SK-N-SH (cell line): ENCODE results near the gene POGZ. TPM values are rescaled to one million over a fixed set of nuclear protein-coding genes. Genes with fewer than 3 reads are reported as not detected.

Experiments used
- CTCF ChIA-PET: fragments of 300-600, 350-600 bp; formaldehyde crosslinking; extraction: SDS; loops from one replicate; lab custom pipeline; 2021; lab: Yijun Ruan, JAX
- POLR2A ChIA-PET: fragments of 350-600 bp; sonication (Branson Sonifier 250); formaldehyde crosslinking; extraction: SDS; loops from one replicate; lab custom pipeline; 2020; ENCODE audit warnings: antibody characterized with exemption, inconsistent platforms; lab: Yijun Ruan, JAX
- DNase-seq: peaks from one replicate; pipeline ENCODE4 v3.0.0; 2012
- H2AFZ ChIP-seq: fragments of 200-600 bp; sonication (generic); 2 replicates; pipeline ENCODE4 v1.8.1; 2016; ENCODE audit warnings: antibody characterized with exemption, mild to moderate bottlenecking, low read depth
- H3F3A ChIP-seq: fragments of 200-600 bp; sonication (generic); replicated peaks from 2 replicates; pipeline ENCODE3; 2016; ENCODE audit warnings: antibody characterized with exemption, mild to moderate bottlenecking; ENCODE audit not compliant: insufficient read depth
- H3K27ac ChIP-seq, 2 experiments: fragments of 200-500 bp in 1 of 2; fragments of 200-600 bp in 1 of 2; sonication (Bioruptor generic) in 1 of 2; sonication (generic), shearing (Covaris generic) in 1 of 2; 2 replicates each; pipeline versions ENCODE4 v1.5.1 to v1.6.1; 2014 to 2016; ENCODE audit warnings: low read depth in 2 of 2, inconsistent platforms in 1 of 2, low read length in 1 of 2, mild to moderate bottlenecking in 1 of 2, mixed read lengths in 1 of 2
- H3K27me3 ChIP-seq: fragments of 200-600 bp; sonication (generic), shearing (Covaris generic); 2 replicates; pipeline ENCODE4 v1.6.1; 2016; ENCODE audit warnings: mixed run types; ENCODE audit not compliant: insufficient read depth
- H3K36me3 ChIP-seq, 2 experiments: fragments of 200-500 bp in 1 of 2; fragments of 200-600 bp in 1 of 2; sonication (Bioruptor generic) in 1 of 2; sonication (generic) in 1 of 2; replicated peaks in 1 of 2; 2 replicates each; pipeline versions ENCODE3 to v1.5.1; 2014 to 2016; ENCODE audit warnings: low read length in 1 of 2, mild to moderate bottlenecking in 1 of 2; ENCODE audit not compliant: insufficient read depth in 2 of 2, control insufficient read depth in 1 of 2
- H3K4me1 ChIP-seq, 2 experiments: fragments of 200-500 bp in 1 of 2; fragments of 200-600 bp in 1 of 2; sonication (Bioruptor generic) in 1 of 2; sonication (generic), shearing (Covaris generic) in 1 of 2; 2 replicates each; pipeline versions ENCODE4 v1.5.1 to v1.6.1; 2014 to 2016; ENCODE audit warnings: low read depth in 1 of 2, low read length in 1 of 2, mixed run types in 1 of 2; ENCODE audit not compliant: insufficient read depth in 2 of 2, control insufficient read depth in 1 of 2
- H3K4me2 ChIP-seq: fragments of 200-600 bp; sonication (generic), shearing (Covaris generic); 2 replicates; pipeline ENCODE4 v1.6.1; 2017; ENCODE audit warnings: mixed run types
- H3K4me3 ChIP-seq, 2 experiments: fragments of 200-500 bp in 1 of 2; fragments of 200-600 bp in 1 of 2; sonication (Bioruptor generic) in 1 of 2; sonication (generic), shearing (Covaris generic) in 1 of 2; 2 replicates each; pipeline versions ENCODE4 v1.5.1 to v1.8.1; 2014 to 2016; ENCODE audit warnings: low read depth in 2 of 2, inconsistent platforms in 1 of 2, low read length in 1 of 2, mild to moderate bottlenecking in 1 of 2, mixed read lengths in 1 of 2, moderate library complexity in 1 of 2
- H3K79me2 ChIP-seq: fragments of 200-600 bp; sonication (generic); 2 replicates; pipeline ENCODE4 v1.8.1; 2017; ENCODE audit warnings: mild to moderate bottlenecking; ENCODE audit not compliant: insufficient read depth
- H3K9ac ChIP-seq: fragments of 200-600 bp; sonication (generic); 2 replicates; pipeline ENCODE4 v1.6.1; 2017; ENCODE audit warnings: mixed run types
- H3K9me2 ChIP-seq: fragments of 200-600 bp; sonication (generic); 2 replicates; pipeline ENCODE4 v1.6.1; 2017; ENCODE audit warnings: mixed run types
- H3K9me3 ChIP-seq: fragments of 200-600 bp; sonication (generic); 2 replicates; pipeline ENCODE4 v1.6.1; 2017; ENCODE audit warnings: mixed run types, mild to moderate bottlenecking, moderate library complexity
- H4K20me1 ChIP-seq: fragments of 200-600 bp; sonication (generic); 2 replicates; pipeline ENCODE4 v1.6.1; 2017; ENCODE audit warnings: mild to moderate bottlenecking, mixed run types; ENCODE audit not compliant: insufficient read depth
- CHD2 ChIP-seq: fragments of 150-350 bp; IDR thresholded peaks from 2 replicates; pipeline ENCODE4 v1.6.1; 2018; ENCODE audit warnings: low read length; ENCODE audit not compliant: partially characterized antibody
- ELF1 ChIP-seq: IDR thresholded peaks from 2 replicates; pipeline ENCODE4 v1.4.0; 2012
- EP300 ChIP-seq, 2 experiments: IDR thresholded peaks; 2 replicates each; pipeline versions ENCODE4 v1.4.0 to v1.6.1; 2012; ENCODE audit warnings: borderline replicate concordance in 1 of 2, low read depth in 1 of 2, low read length in 1 of 2
- FOSL2 ChIP-seq: IDR thresholded peaks from 2 replicates; pipeline ENCODE4 v1.4.0; 2012; ENCODE audit warnings: low read depth, mild to moderate bottlenecking, moderate library complexity, borderline replicate concordance
- FOXM1 ChIP-seq: IDR thresholded peaks from 2 replicates; pipeline ENCODE4 v1.4.0; 2012; ENCODE audit warnings: low read depth, mild to moderate bottlenecking
- GABPA ChIP-seq: IDR thresholded peaks from 2 replicates; pipeline ENCODE4 v1.4.0; 2012; ENCODE audit warnings: low read depth, mild to moderate bottlenecking
- JUND ChIP-seq: IDR thresholded peaks from 2 replicates; pipeline ENCODE4 v1.4.0; 2012
- MEF2A ChIP-seq: IDR thresholded peaks from 2 replicates; pipeline ENCODE4 v1.4.0; 2012; ENCODE audit warnings: low read depth, borderline replicate concordance
- MXI1 ChIP-seq: IDR thresholded peaks from 2 replicates; pipeline ENCODE4 v1.6.1; 2012; ENCODE audit warnings: mild to moderate bottlenecking, low read depth, low read length, improper control_type of control experiment
- POLR2AphosphoS5 ChIP-seq: IDR thresholded peaks from 2 replicates; pipeline ENCODE4 v1.6.1; 2012; ENCODE audit warnings: low read depth, low read length
- RAD21 ChIP-seq: IDR thresholded peaks from 2 replicates; pipeline ENCODE4 v1.6.1; 2012; ENCODE audit warnings: mild to moderate bottlenecking, low read length
- RFX5 ChIP-seq: IDR thresholded peaks from 2 replicates; pipeline ENCODE4 v1.6.1; 2012; ENCODE audit warnings: mild to moderate bottlenecking, improper control_type of control experiment, low read length
- SIN3A ChIP-seq: IDR thresholded peaks from 2 replicates; pipeline ENCODE4 v1.6.1; 2012; ENCODE audit warnings: low read depth, mild to moderate bottlenecking, low read length, moderate library complexity, borderline replicate concordance
- TAF1 ChIP-seq: IDR thresholded peaks from 2 replicates; pipeline ENCODE4 v1.6.1; 2012; ENCODE audit warnings: low read depth, mild to moderate bottlenecking, low read length, moderate library complexity, borderline replicate concordance
- TEAD4 ChIP-seq: IDR thresholded peaks from 2 replicates; pipeline ENCODE4 v1.4.0; 2012; ENCODE audit warnings: mild to moderate bottlenecking, borderline replicate concordance; ENCODE audit not compliant: insufficient read depth
- YY1 ChIP-seq: IDR thresholded peaks from 2 replicates; pipeline ENCODE4 v1.4.0; 2012; ENCODE audit warnings: low read depth, mild to moderate bottlenecking
- WGBS: methylation state at CpG from one replicate; pipeline ENCODE4 v1.1.6; 2017; ENCODE audit warnings: low lambda C conversion rate; 5-methylcytosine and 5-hydroxymethylcytosine counted together
- polyA plus RNA-seq, 3 experiments: library from polyadenylated mRNA; depleted of rRNA; stranded (reverse); fragments of >200 nt; gene quantifications; 2 replicates each; pipeline ENCODE4 v1.2.3, GENCODE V29; 2012
- TF ChIP-seq, protein P1 (sequence below): fragments of 150-350 bp; IDR thresholded peaks from 2 replicates; pipeline ENCODE4 v1.6.1; 2016; ENCODE audit warnings: mild to moderate bottlenecking, low read depth, low read length
- TF ChIP-seq, protein P2 (sequence below): IDR thresholded peaks from 2 replicates; pipeline ENCODE4; 2012
- TF ChIP-seq, protein P3 (sequence below): IDR thresholded peaks from 2 replicates; pipeline ENCODE4 v1.4.0; 2012; ENCODE audit warnings: low read depth

POGZ gene, protein sequence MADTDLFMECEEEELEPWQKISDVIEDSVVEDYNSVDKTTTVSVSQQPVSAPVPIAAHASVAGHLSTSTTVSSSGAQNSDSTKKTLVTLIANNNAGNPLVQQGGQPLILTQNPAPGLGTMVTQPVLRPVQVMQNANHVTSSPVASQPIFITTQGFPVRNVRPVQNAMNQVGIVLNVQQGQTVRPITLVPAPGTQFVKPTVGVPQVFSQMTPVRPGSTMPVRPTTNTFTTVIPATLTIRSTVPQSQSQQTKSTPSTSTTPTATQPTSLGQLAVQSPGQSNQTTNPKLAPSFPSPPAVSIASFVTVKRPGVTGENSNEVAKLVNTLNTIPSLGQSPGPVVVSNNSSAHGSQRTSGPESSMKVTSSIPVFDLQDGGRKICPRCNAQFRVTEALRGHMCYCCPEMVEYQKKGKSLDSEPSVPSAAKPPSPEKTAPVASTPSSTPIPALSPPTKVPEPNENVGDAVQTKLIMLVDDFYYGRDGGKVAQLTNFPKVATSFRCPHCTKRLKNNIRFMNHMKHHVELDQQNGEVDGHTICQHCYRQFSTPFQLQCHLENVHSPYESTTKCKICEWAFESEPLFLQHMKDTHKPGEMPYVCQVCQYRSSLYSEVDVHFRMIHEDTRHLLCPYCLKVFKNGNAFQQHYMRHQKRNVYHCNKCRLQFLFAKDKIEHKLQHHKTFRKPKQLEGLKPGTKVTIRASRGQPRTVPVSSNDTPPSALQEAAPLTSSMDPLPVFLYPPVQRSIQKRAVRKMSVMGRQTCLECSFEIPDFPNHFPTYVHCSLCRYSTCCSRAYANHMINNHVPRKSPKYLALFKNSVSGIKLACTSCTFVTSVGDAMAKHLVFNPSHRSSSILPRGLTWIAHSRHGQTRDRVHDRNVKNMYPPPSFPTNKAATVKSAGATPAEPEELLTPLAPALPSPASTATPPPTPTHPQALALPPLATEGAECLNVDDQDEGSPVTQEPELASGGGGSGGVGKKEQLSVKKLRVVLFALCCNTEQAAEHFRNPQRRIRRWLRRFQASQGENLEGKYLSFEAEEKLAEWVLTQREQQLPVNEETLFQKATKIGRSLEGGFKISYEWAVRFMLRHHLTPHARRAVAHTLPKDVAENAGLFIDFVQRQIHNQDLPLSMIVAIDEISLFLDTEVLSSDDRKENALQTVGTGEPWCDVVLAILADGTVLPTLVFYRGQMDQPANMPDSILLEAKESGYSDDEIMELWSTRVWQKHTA (N-terminal part only)
- polyA plus RNA-seq (2012; rRNA removed): 23.9 and 30.2 TPM in 2 replicates
- polyA plus RNA-seq (2012; cell fraction: cytosol; rRNA removed): 11.7 and 14.0 TPM in 2 replicates
- 114 and 159 TPM in 2 replicates for polyA plus RNA-seq (2012; cell fraction: nucleus; rRNA removed)

DNA sequence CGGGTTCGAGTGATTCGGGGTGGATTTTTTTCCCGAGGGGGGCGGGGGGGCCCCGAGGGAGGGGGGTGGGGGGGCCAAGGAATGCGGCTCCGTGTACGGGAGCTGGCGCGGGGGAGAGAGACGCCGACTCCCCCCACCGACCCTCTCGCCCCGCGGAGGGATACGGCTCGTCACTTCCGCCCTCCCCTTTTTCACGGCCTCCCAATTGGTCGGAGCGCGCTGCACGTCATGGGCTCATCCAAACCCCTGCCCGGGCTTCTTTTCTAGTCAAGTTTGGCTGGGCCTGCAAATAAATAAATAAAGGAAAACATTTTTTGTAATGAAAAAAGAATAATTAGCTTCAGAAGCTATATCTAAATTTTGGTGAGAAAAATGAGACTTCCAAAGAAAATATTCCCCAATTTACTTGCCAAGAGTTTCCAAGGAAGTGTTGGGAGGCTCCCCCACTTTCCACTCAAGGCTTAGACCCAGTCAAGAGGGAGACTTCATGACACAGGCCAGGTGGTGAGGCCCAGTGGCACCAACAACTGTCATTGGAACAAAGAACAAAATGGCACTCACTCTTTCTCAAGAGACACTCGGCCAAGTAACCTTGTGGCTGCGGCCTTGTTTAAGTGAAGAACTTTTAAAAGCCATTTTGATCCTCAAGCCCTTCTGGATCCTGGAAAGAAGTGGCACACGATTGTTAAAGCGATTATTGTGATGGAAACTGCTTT, at the start of gene POGZ:
Gene POGZ (minus strand): TSS at position 164 of the 716 bp plus-strand sequence. CDS start 17,290 bp downstream, outside the sequence.
- no peaks in the 10 kb centered on the region for H3K9me3 ChIP-seq
- POLR2A ChIA-PET: interaction anchor here (0.6 to 1.4 kb wide), 2 partner anchors 13 to 52 kb away, joined by 3 to 16 read pairs; partner anchors contain the start of gene CGN
- H3K27ac ChIP-seq: peak within 1 kb of the TSS; percentile 92 to 98
- CTCF ChIA-PET: interaction anchor here (0.9 to 1.7 kb wide), 3 partner anchors 12 to 119 kb away, joined by 3 to 4 read pairs (median 3); no protein-coding TSS in a partner anchor
- H3K4me1 ChIP-seq: peaks cover 0 to 12% of the 10 kb centered on the region in 2 experiments; a peak in 3 of 4 replicates
- no peaks in the 10 kb centered on the region for H3K27me3 ChIP-seq
- H3K79me2 ChIP-seq: peaks cover 38% of the 10 kb centered on the region
- peak within 1 kb of the TSS; percentile 90 for H3K9ac ChIP-seq
- peak; percentile 94 for DNase-seq
- H3K36me3 ChIP-seq: peaks cover 2 to 8% of the 10 kb centered on the region in 2 experiments
- WGBS: 19% methylated on average over 20 of the region's 30 CpGs
- TF ChIP-seq JUND (peak; percentile 5; the same call in 1 of the 2 replicates), CHD2 (peak; percentile 98), FOSL2 (peak; percentile 25; the same call in 1 of the 2 replicates), POLR2AphosphoS5 (peak; percentile 56), SIN3A (no peak), EP300 (IDR thresholded peaks at IDR 0.05; ENCODE audit: borderline replicate concordance in 1 of 2, low read depth in 1 of 2, low read length in 1 of 2) (0 out of 4 replicates have a peak, but pooled peaks of 1 of the 2 experiments have one; percentile 18), TAF1 (peak; percentile 72), GABPA (peak; percentile 75), MEF2A (no peak), MXI1 (peak; percentile 70; the same call in 1 of the 2 replicates), ELF1 (peak; percentile 79), TEAD4 (peak; percentile 43; the same call in 1 of the 2 replicates), RFX5 (peak; percentile 77), FOXM1 (no peak), RAD21 (no peak), YY1 (peak; percentile 64)
- TF ChIP-seq, protein P1, sequence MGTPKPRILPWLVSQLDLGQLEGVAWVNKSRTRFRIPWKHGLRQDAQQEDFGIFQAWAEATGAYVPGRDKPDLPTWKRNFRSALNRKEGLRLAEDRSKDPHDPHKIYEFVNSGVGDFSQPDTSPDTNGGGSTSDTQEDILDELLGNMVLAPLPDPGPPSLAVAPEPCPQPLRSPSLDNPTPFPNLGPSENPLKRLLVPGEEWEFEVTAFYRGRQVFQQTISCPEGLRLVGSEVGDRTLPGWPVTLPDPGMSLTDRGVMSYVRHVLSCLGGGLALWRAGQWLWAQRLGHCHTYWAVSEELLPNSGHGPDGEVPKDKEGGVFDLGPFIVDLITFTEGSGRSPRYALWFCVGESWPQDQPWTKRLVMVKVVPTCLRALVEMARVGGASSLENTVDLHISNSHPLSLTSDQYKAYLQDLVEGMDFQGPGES: peak; percentile 42; the same call in 1 of the 2 replicates
- TF ChIP-seq, protein P2, sequence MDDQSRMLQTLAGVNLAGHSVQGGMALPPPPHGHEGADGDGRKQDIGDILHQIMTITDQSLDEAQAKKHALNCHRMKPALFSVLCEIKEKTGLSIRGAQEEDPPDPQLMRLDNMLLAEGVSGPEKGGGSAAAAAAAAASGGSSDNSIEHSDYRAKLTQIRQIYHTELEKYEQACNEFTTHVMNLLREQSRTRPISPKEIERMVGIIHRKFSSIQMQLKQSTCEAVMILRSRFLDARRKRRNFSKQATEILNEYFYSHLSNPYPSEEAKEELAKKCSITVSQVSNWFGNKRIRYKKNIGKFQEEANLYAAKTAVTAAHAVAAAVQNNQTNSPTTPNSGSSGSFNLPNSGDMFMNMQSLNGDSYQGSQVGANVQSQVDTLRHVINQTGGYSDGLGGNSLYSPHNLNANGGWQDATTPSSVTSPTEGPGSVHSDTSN: peak; percentile 91
- TF ChIP-seq, protein P3, sequence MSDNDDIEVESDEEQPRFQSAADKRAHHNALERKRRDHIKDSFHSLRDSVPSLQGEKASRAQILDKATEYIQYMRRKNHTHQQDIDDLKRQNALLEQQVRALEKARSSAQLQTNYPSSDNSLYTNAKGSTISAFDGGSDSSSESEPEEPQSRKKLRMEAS: peak; percentile 71; the same call in 1 of the 2 replicates
- peak within 1 kb of the TSS; percentile 99 for H2AFZ ChIP-seq
- peaks cover 11% of the 10 kb centered on the region for H4K20me1 ChIP-seq
- H3K4me3 ChIP-seq: peak within 1 kb of the TSS; percentile 71 to 85
- peak within 1 kb of the TSS; percentile 83 for H3K4me2 ChIP-seq
- H3K9me2 ChIP-seq: no peaks in the 10 kb centered on the region
- H3F3A ChIP-seq: peaks cover 19% of the 10 kb centered on the region
